Endometrial microvascular endothelial cells (primary cell): ENCODE results near the gene MCU. TPM values are rescaled to one million over a fixed set of nuclear protein-coding genes. Genes with fewer than 3 reads are reported as not detected.
"Not testable (repeated sequence)": the region's sequence is repeated elsewhere in the genome, so short reads cannot be mapped to it uniquely, and the experiment has no call there.

Experiments
- in situ Hi-C: cut with HindIII; loops from 2 replicates; pipeline ENCODE4 v1.10.0; 2017; ENCODE audit warnings: low sequenced_read_pairs, low pct_unique_long_range_greater_than_20kb; ENCODE audit errors: inconsistent ontology term
- total RNA-seq: library from RNA; depleted of rRNA; stranded (reverse); fragments of >200 nt; gene quantifications from one replicate; pipeline ENCODE4 v1.2.3, GENCODE V29; 2015; ENCODE audit errors: inconsistent ontology term

The MCU gene
- total RNA-seq, 1 donor from 2014 or later: 38.7 TPM

GRCh38 chr10:72685264-72685921 lies 6.5 kb upstream of the MCU start:
- in situ Hi-C loops: no loop called here

- in situ Hi-C loops: not testable (repeated sequence)
Observed at GRCh38 chr10:72686430-72686829, 5.5 kb upstream of the MCU start.

- in situ Hi-C loops: no loop called here
Observed at GRCh38 chr10:72687035-72687434, 4.9 kb upstream of the MCU start.

GRCh38 chr10:72688208-72688651 lies 3.7 kb upstream of the MCU start:
- in situ Hi-C loops: no loop called here

- in situ Hi-C loops: no loop called here
Observed at GRCh38 chr10:72689660-72690059, 2.3 kb upstream of the MCU start.

- in situ Hi-C loops: no loop called here
Observed at GRCh38 chr10:72690071-72690755, 1.7 kb upstream of the MCU start.

GRCh38 chr10:72691470-72691862 lies 477 bp upstream of the MCU start:
- in situ Hi-C loops: no loop called here

GRCh38 chr10:72692744-72692993 lies 726 bp downstream of the MCU start:
- in situ Hi-C loops: no loop called here

GRCh38 chr10:72692994-72693781 lies 1.2 kb downstream of the MCU start:
- in situ Hi-C loops: no loop called here

GRCh38 chr10:72694476-72695369 lies 2.8 kb downstream of the MCU start:
- in situ Hi-C loops: no loop called here

GRCh38 chr10:72695496-72695895 lies 3.6 kb downstream of the MCU start:
- in situ Hi-C loops: no loop called here

- in situ Hi-C loops: no loop called here
Observed at GRCh38 chr10:72697716-72698115, 5.8 kb downstream of the MCU start.

GRCh38 chr10:72702465-72702864 lies 10.5 kb downstream of the MCU start:
- in situ Hi-C loops: not testable (repeated sequence)

GRCh38 chr10:72702868-72703581 lies 11.1 kb downstream of the MCU start:
- in situ Hi-C loops: no loop called here

- in situ Hi-C loops: no loop called here
Observed at GRCh38 chr10:72704117-72704516, 12.2 kb downstream of the MCU start.

- in situ Hi-C loops: no loop called here
Observed at GRCh38 chr10:72709041-72709440, 17.1 kb downstream of the MCU start.

GRCh38 chr10:72712136-72712535 lies 20.2 kb downstream of the MCU start:
- in situ Hi-C loops: no loop called here

GRCh38 chr10:72719941-72720592 lies 28.1 kb downstream of the MCU start:
- in situ Hi-C loops: no loop called here
